Thoracic aorta (tissue), 2 donors: ENCODE data around the gene KIDINS220. TPM values are rescaled to one million over a fixed set of nuclear protein-coding genes. Genes with fewer than 3 reads are reported as not detected.

ENCODE experiments used
- ATAC-seq: fragments of 150-250 bp; one replicate; pipeline ENCODE4 v1.8.0; 2017; ENCODE audit warnings: low read depth; ENCODE audit not compliant: insufficient number of reproducible peaks, low FRiP score
- DNase-seq: peaks from one replicate; pipeline ENCODE4 v3.0.0-alpha.2; 2020; ENCODE audit warnings: low spot score
- H3K27ac ChIP-seq, 2 donors: fragments of 200-600 bp; sonication (generic); 1 replicate in 1 of 2; 2 replicates in 1 of 2; pipeline ENCODE4 v1.5.1; 2016; ENCODE audit warnings: mild to moderate bottlenecking in 2 of 2, moderate library complexity in 2 of 2
- H3K27me3 ChIP-seq: fragments of 200-600 bp; sonication (generic); replicated peaks from 2 replicates; pipeline ENCODE4 v1.6.0; 2016; ENCODE audit warnings: mild to moderate bottlenecking; ENCODE audit not compliant: insufficient read depth
- H3K36me3 ChIP-seq: fragments of 200-600 bp; sonication (generic); one replicate; pipeline ENCODE4 v1.5.1; 2016
- H3K4me1 ChIP-seq, 2 donors: fragments of 200-600 bp; sonication (generic); 1 replicate in 1 of 2; 2 replicates in 1 of 2; pipeline versions ENCODE4 v1.5.1 to v1.6.0; 2016; ENCODE audit warnings: low read depth in 2 of 2, mild to moderate bottlenecking in 1 of 2; ENCODE audit not compliant: control insufficient read depth in 1 of 2
- H3K4me3 ChIP-seq: fragments of 200-600 bp; sonication (generic); 2 replicates; pipeline ENCODE4 v1.5.1; 2016; ENCODE audit warnings: mild to moderate bottlenecking
- H3K9me3 ChIP-seq: fragments of 200-600 bp; sonication (generic); 2 replicates; pipeline ENCODE4 v1.5.1; 2016
- CTCF ChIP-seq: fragments of 200-600 bp; sonication (generic); IDR thresholded peaks from one replicate; pipeline ENCODE4 v1.5.1; 2019; ENCODE audit warnings: antibody characterized with exemption
- total RNA-seq, 2 donors: library from RNA; depleted of rRNA; stranded (reverse); fragments of >200 nt; gene quantifications; one replicate each; pipeline versions ENCODE4 v1.1.0 to v1.2.3, GENCODE V29; 2016

KIDINS220 gene
- total RNA-seq, 2 donors from 2014 or later: 107 to 113 TPM

- no peak for DNase-seq
- no peaks in the 10 kb centered on the region for H3K9me3 ChIP-seq
- H3K4me1 ChIP-seq: no peaks in the 10 kb centered on the region
- no peak overlapping the region for H3K4me3 ChIP-seq
- no peak for TF ChIP-seq CTCF
- H3K36me3 ChIP-seq: no peaks in the 10 kb centered on the region
- no peaks in the 10 kb centered on the region for H3K27me3 ChIP-seq
- ATAC-seq: no peak
- no peak overlapping the region for H3K27ac ChIP-seq
Observed at GRCh38 chr2:8848328-8849100, 11.1 kb upstream of the KIDINS220 start.

GRCh38 chr2:8847400-8847799 lies 10.0 kb upstream of the KIDINS220 start:
- no peak for DNase-seq
- Histone ChIP-seq H3K27me3 (no peaks in the 10 kb centered on the region), H3K9me3 (no peaks in the 10 kb centered on the region), H3K4me3 (no peak overlapping the region), H3K27ac (no peak overlapping the region), H3K36me3 (no peaks in the 10 kb centered on the region), H3K4me1 (no peaks in the 10 kb centered on the region)
- ATAC-seq: no peak
- no peak for TF ChIP-seq CTCF

- H3K4me3 ChIP-seq: no peak overlapping the region
- H3K36me3 ChIP-seq: no peaks in the 10 kb centered on the region
- DNase-seq (no peak), ATAC-seq (no peak)
- H3K4me1 ChIP-seq: peaks cover 0 to 7% of the 10 kb centered on the region in 2 donors
- H3K9me3 ChIP-seq: no peaks in the 10 kb centered on the region
- no peaks in the 10 kb centered on the region for H3K27me3 ChIP-seq
- no peak for TF ChIP-seq CTCF
- H3K27ac ChIP-seq: no peak overlapping the region
Observed at GRCh38 chr2:8841932-8842331, 4.5 kb upstream of the KIDINS220 start.

- no peak overlapping the region for H3K27ac ChIP-seq
- no peak for TF ChIP-seq CTCF
- no peak overlapping the region for H3K4me3 ChIP-seq
- DNase-seq (no peak), ATAC-seq (no peak)
- no peaks in the 10 kb centered on the region for H3K27me3 ChIP-seq
- H3K36me3 ChIP-seq: no peaks in the 10 kb centered on the region
- peaks cover 6 to 17% of the 10 kb centered on the region in 2 donors for H3K4me1 ChIP-seq
- H3K9me3 ChIP-seq: no peaks in the 10 kb centered on the region
Observed at GRCh38 chr2:8840475-8841091, 3.2 kb upstream of the KIDINS220 start.

GRCh38 chr2:8839189-8839965 lies 2.0 kb upstream of the KIDINS220 start:
- no peak for DNase-seq
- ATAC-seq: no peak
- Histone ChIP-seq H3K4me3 (no peak overlapping the region), H3K4me1 (peaks cover 14 to 29% of the 10 kb centered on the region in 2 donors), H3K36me3 (no peaks in the 10 kb centered on the region), H3K9me3 (no peaks in the 10 kb centered on the region), H3K27ac (no peak overlapping the region), H3K27me3 (no peaks in the 10 kb centered on the region)
- no peak for TF ChIP-seq CTCF
